Heart right ventricle (tissue), 16 donors: ENCODE data around the gene NFILZ. TPM values are rescaled to one million over a fixed set of nuclear protein-coding genes. Genes with fewer than 3 reads are reported as not detected.

Source experiments
- ATAC-seq, 8 donors: fragments of 200-7000 bp; cut with Tn5 transposase; one replicate each; pipeline ENCODE4 v1.9.1; 2020; ENCODE audit warnings: mild to moderate bottlenecking in 8 of 8, moderate library complexity in 8 of 8, moderate number of reproducible peaks in 1 of 8
- DNase-seq, 2 donors: peaks; one replicate each; pipeline ENCODE4 v3.0.0-alpha.2; 2020
- H3K27ac ChIP-seq, 10 donors: fragments of 200-600 bp; sonication (generic) in 2 of 10; one replicate each; pipeline versions ENCODE4 v1.5.0 to v1.8.0; 2020 to 2022; ENCODE audit warnings: mild to moderate bottlenecking in 3 of 10
- H3K27me3 ChIP-seq, 7 donors: fragments of 200-600 bp; one replicate each; pipeline ENCODE4 v1.8.0; 2021 to 2022; ENCODE audit warnings: mild to moderate bottlenecking in 2 of 7
- H3K36me3 ChIP-seq, 9 donors: fragments of 200-600 bp; sonication (generic) in 1 of 9; one replicate each; pipeline versions ENCODE4 v1.5.0 to v1.8.0; 2020 to 2022; ENCODE audit warnings: mild to moderate bottlenecking in 2 of 9
- H3K4me1 ChIP-seq, 9 donors: fragments of 200-600 bp; sonication (generic) in 1 of 9; one replicate each; pipeline versions ENCODE4 v1.5.0 to v1.8.0; 2020 to 2022; ENCODE audit warnings: mild to moderate bottlenecking in 4 of 9
- H3K4me3 ChIP-seq, 10 donors: fragments of 200-600 bp; sonication (generic) in 2 of 10; one replicate each; pipeline versions ENCODE4 v1.5.0 to v1.8.0; 2020 to 2022; ENCODE audit warnings: mild to moderate bottlenecking in 7 of 10, moderate library complexity in 2 of 10
- H3K9me3 ChIP-seq, 11 donors: fragments of 200-600 bp in 10 of 11; sonication (generic) in 2 of 11; one replicate each; pipeline versions ENCODE4 v1.5.0 to v1.8.0; 2013 to 2022; ENCODE audit warnings: mild to moderate bottlenecking in 2 of 11, control low read depth in 1 of 11, moderate library complexity in 1 of 11
- CTCF ChIP-seq, 9 donors: fragments of 200-600 bp; sonication (generic) in 2 of 9; IDR thresholded peaks; one replicate each; pipeline versions ENCODE4 v1.5.0 to v1.8.0; 2021 to 2022; ENCODE audit warnings: antibody characterized with exemption in 9 of 9, mild to moderate bottlenecking in 5 of 9, moderate library complexity in 1 of 9
- WGBS, 2 donors: extraction: QIAGEN DNeasy Blood & Tissue Kit; methylation state at CpG; one replicate each; pipeline ENCODE4 v1.1.7; 2013; ENCODE audit warnings: inconsistent platforms in 1 of 2; 5-methylcytosine and 5-hydroxymethylcytosine counted together
- intact Hi-C, 10 donors: fragments of 100-400 bp; cut with DNase I; formaldehyde crosslinking; loops; one replicate each; pipeline versions ENCODE4 v1.11.1 to v1.14.2; 2022
- polyA plus RNA-seq, 2 donors: library from polyadenylated mRNA; stranded (reverse); fragments of 200-250 nt; gene quantifications; one replicate each; pipeline ENCODE4 v1.2.3, GENCODE V29; 2013
- total RNA-seq, 10 donors: library from RNA; stranded (reverse); fragmentation: NEBNext Ultra II Directional in 3 of 10; extraction: Animal tissue kit (Norgen Biotek cat#: 25700) in 3 of 10; gene quantifications; one replicate each; pipeline versions ENCODE4 v1.2.1 to v1.2.4, GENCODE V29; 2021 to 2023
- donor health status: Arrhythmogenic right ventricular cardiomyopathy.
- donor health status: ischemic (EF 13 %, LVEDD 7.1; RV severe dilation, severe dysfunction).
- donor health status: healthy with polysubstance abuse.
- donor health status: DM: no; HTN: yes; CAD: no.
- donor health status: DM: no; HTN: no; CAD: no.
- donor health status: ischemic (EF 25% LVEDD 6.9; RV normal size, moderate dysfunction).
- donor health status: ischemic (EF 25% LVEDD 5.7; RV mildly dilated, moderate dysfunction).
- donor health status: healthy.
- donor health status: DM: yes; HTN: yes; CAD: no.
- donor health status: Ischemic cardiomyopathy.
- donor health status: ischemic (EF 35%, LVEDD 5.7; RV mildly dilated, moderate dysfunction).
- donor health status: nonischemic (EF 11% LVEDD 7.7; RV severe dilation, severe dysfunction).
- donor health status: DM: yes; HTN: yes; CAD: no.
- donor health status: PGD.
- donor health status: ischemic (EF 29% LVEDD 5.4; RV normal size, mild dysfunction).
- donor health status: nonischemic (EF 23%, LVEDD 6.1; RV moderate dilation, normal function).

Gene NFILZ
- total and polyA plus RNA-seq, 12 donors, result not detected

- peaks cover 0 to 52% (median 15%) of the 10 kb centered on the region in 7 donors for H3K27me3 ChIP-seq
Measured at GRCh38 chr19:8643860-8644653, 13.6 kb downstream of the NFILZ start.

GRCh38 chr19:8648240-8648639 lies 17.8 kb downstream of the NFILZ start:
- Histone ChIP-seq H3K4me1 (peaks cover 0 to 50% (median 0%) of the 10 kb centered on the region in 9 donors), H3K27ac (peak overlapping the region in 1 of 10 donors; percentile 32), H3K36me3 (no peaks in the 10 kb centered on the region), H3K9me3 (no peaks in the 10 kb centered on the region), H3K27me3 (peaks cover 0 to 42% (median 12%) of the 10 kb centered on the region in 7 donors), H3K4me3 (no peak overlapping the region)
- no peak for DNase-seq
- WGBS, 2 donors, result 76 to 80% methylated on average over 6 of the region's 6 CpGs
- TF ChIP-seq CTCF (IDR thresholded peaks at IDR 0.05), result no peak
- intact Hi-C loops, result loop anchor here in 1 of 10 donors (10.0 kb wide), 1 partner anchor 63 kb away; no protein-coding TSS in a partner anchor
- ATAC-seq, result no peak

More at GRCh38 chr19:8643860-8644653, 13.6 kb downstream of the NFILZ start:
- DNase-seq, result no peak
- H3K27ac ChIP-seq, result no peak overlapping the region
- H3K36me3 ChIP-seq, result no peaks in the 10 kb centered on the region
- H3K9me3 ChIP-seq, result peaks cover 0 to 20% (median 0%) of the 10 kb centered on the region in 11 donors
- ATAC-seq, result no peak
- peaks cover 0 to 54% (median 0%) of the 10 kb centered on the region in 9 donors for H3K4me1 ChIP-seq
- 66 to 71% methylated on average over 7 of the region's 7 CpGs for WGBS, 2 donors
- intact Hi-C loops, result loop anchor here in 3 of 10 donors (2.0 to 10.0 kb wide), 3 partner anchors 59 to 63 kb away; no protein-coding TSS in a partner anchor
- H3K4me3 ChIP-seq, result no peak overlapping the region
- TF ChIP-seq CTCF (IDR thresholded peaks at IDR 0.05), result no peak

GRCh38 chr19:8654591-8655339 lies 24.3 kb downstream of the NFILZ start:
- peak; percentile 96 to 99 (median 98) for TF ChIP-seq CTCF (IDR thresholded peaks at IDR 0.05)
- peak in 1 of 2 donors; percentile 58 for DNase-seq
- H3K27me3 ChIP-seq, result peaks cover 0 to 40% (median 28%) of the 10 kb centered on the region in 7 donors
- 6% methylated on average over 15 of the region's 15 CpGs for WGBS, 2 donors
- peak in 6 of 8 donors; percentile 49 to 82 (median 66) for ATAC-seq
- H3K36me3 ChIP-seq, result no peaks in the 10 kb centered on the region
- H3K4me1 ChIP-seq, result peaks cover 0 to 23% (median 0%) of the 10 kb centered on the region in 9 donors
- intact Hi-C loops, result loop anchor here in 7 of 10 donors (1.0 to 5.0 kb wide), 5 partner anchors 38 to 428 kb away; no protein-coding TSS in a partner anchor
- no peaks in the 10 kb centered on the region for H3K9me3 ChIP-seq
- H3K27ac ChIP-seq, result no peak overlapping the region
- peak overlapping the region in 4 of 10 donors; percentile 11 to 25 (median 19) for H3K4me3 ChIP-seq

- Histone ChIP-seq H3K27me3 (peaks cover 0 to 42% (median 32%) of the 10 kb centered on the region in 7 donors), H3K4me1 (peaks cover 0 to 18% (median 0%) of the 10 kb centered on the region in 9 donors), H3K27ac (no peak overlapping the region), H3K9me3 (no peaks in the 10 kb centered on the region), H3K36me3 (no peaks in the 10 kb centered on the region), H3K4me3 (no peak overlapping the region)
- intact Hi-C loops, result loop anchor here in 6 of 10 donors (2.0 to 5.0 kb wide), 4 partner anchors 37 to 427 kb away; no protein-coding TSS in a partner anchor
- ATAC-seq (peak in 1 of 8 donors; percentile 30), DNase-seq (no peak)
- no peak for TF ChIP-seq CTCF (IDR thresholded peaks at IDR 0.05)
- 67 to 84% methylated on average over 12 of the region's 12 CpGs for WGBS, 2 donors
Measured at GRCh38 chr19:8655340-8655709, 24.9 kb downstream of the NFILZ start.
